HL-60 (cell line): Measurements from ENCODE around the gene MLYCD.

Experiments
- CTCF ChIP-seq: IDR thresholded peaks from one replicate; pipeline ENCODE4 v1.5.1; 2011; ENCODE audit warnings: low read length, control low read depth, inconsistent platforms; ENCODE audit not compliant: insufficient read depth
- REST ChIP-seq: IDR thresholded peaks from 2 replicates; pipeline ENCODE4 v1.6.1; 2012; ENCODE audit warnings: low read depth; ENCODE audit not compliant: insufficient replicate concordance

- TF ChIP-seq CTCF, result no peak
- TF ChIP-seq REST, result no peak
These were observed 37.8 kb downstream of the MLYCD start for GRCh38 chr16:83936581-83937165.
